Mesenchymal stem cell (in vitro differentiated cells and primary cell): ENCODE measurements around the gene ASB2.

ENCODE experiments used
- DNase-seq: peaks from one replicate; pipeline ENCODE4 v3.0.0-alpha.2; 2013
- H2AFZ ChIP-seq: one replicate; pipeline ENCODE4 v1.6.1; 2013; ENCODE audit warnings: low read depth, mild to moderate bottlenecking, control low read depth, inconsistent platforms, low read length, moderate library complexity
- H2AK5ac ChIP-seq: 2 replicates; pipeline ENCODE4 v1.6.1; 2013; ENCODE audit warnings: low read length, moderate library complexity, mild to moderate bottlenecking, inconsistent platforms; ENCODE audit not compliant: severe bottlenecking
- H2BK120ac ChIP-seq: one replicate; pipeline ENCODE4 v1.6.1; 2013; ENCODE audit warnings: low read depth, mild to moderate bottlenecking, inconsistent platforms, low read length, moderate library complexity
- H2BK12ac ChIP-seq, 2 experiments: one replicate each; pipeline ENCODE4 v1.6.1; 2013; ENCODE audit warnings: inconsistent platforms in 2 of 2, low read length in 2 of 2, mild to moderate bottlenecking in 2 of 2, moderate library complexity in 2 of 2, control low read depth in 1 of 2
- H2BK15ac ChIP-seq: one replicate; pipeline ENCODE4 v1.6.1; 2013; ENCODE audit warnings: mild to moderate bottlenecking, low read depth, inconsistent platforms; ENCODE audit not compliant: poor library complexity, severe bottlenecking
- H2BK5ac ChIP-seq: 2 replicates; pipeline ENCODE4 v1.6.1; 2013; ENCODE audit warnings: low read depth, mild to moderate bottlenecking, low read length, control low read depth, inconsistent platforms; ENCODE audit not compliant: poor library complexity, severe bottlenecking
- H3K14ac ChIP-seq, 2 experiments: one replicate each; pipeline ENCODE4 v1.6.1; 2013; ENCODE audit warnings: inconsistent platforms in 2 of 2, low read length in 2 of 2, control low read depth in 1 of 2, mild to moderate bottlenecking in 1 of 2, moderate library complexity in 1 of 2
- H3K18ac ChIP-seq, 2 experiments: one replicate each; pipeline ENCODE4 v1.6.1; 2013; ENCODE audit warnings: inconsistent platforms in 2 of 2, low read length in 2 of 2, control low read depth in 1 of 2, low read depth in 1 of 2, mild to moderate bottlenecking in 1 of 2
- H3K23ac ChIP-seq, 2 experiments: one replicate each; pipeline ENCODE4 v1.6.1; 2013; ENCODE audit warnings: inconsistent platforms in 2 of 2, low read length in 2 of 2, mild to moderate bottlenecking in 2 of 2, moderate library complexity in 2 of 2, control low read depth in 1 of 2
- H3K27ac ChIP-seq: 2 replicates; pipeline ENCODE4 v1.5.1; 2013; ENCODE audit warnings: mild to moderate bottlenecking, moderate library complexity, low read length, control low read depth, inconsistent platforms; ENCODE audit not compliant: poor library complexity, severe bottlenecking
- H3K27me3 ChIP-seq, 2 experiments: 2 replicates each; pipeline versions ENCODE4 v1.6.1 to v1.7.0; 2013; ENCODE audit warnings: low read length in 2 of 2, mild to moderate bottlenecking in 2 of 2, moderate library complexity in 2 of 2, control low read depth in 1 of 2, inconsistent platforms in 1 of 2; ENCODE audit not compliant: control insufficient read depth in 1 of 2, insufficient read depth in 1 of 2
- H3K36me3 ChIP-seq, 2 experiments: 2 replicates each; pipeline versions ENCODE4 v1.6.1 to v1.7.0; 2013; ENCODE audit warnings: low read length in 2 of 2, control low read depth in 1 of 2, inconsistent platforms in 1 of 2, low read depth in 1 of 2, mild to moderate bottlenecking in 1 of 2; ENCODE audit not compliant: insufficient read depth in 2 of 2, control insufficient read depth in 1 of 2
- H3K4ac ChIP-seq, 2 experiments: one replicate each; pipeline ENCODE4 v1.6.1; 2013; ENCODE audit warnings: inconsistent platforms in 2 of 2, low read length in 2 of 2, mild to moderate bottlenecking in 2 of 2, moderate library complexity in 2 of 2, control low read depth in 1 of 2, low read depth in 1 of 2
- H3K4me1 ChIP-seq: 2 replicates; pipeline ENCODE4 v1.6.1; 2013; ENCODE audit warnings: low read depth, low read length, control low read depth; ENCODE audit not compliant: control insufficient read depth, insufficient read depth
- H3K4me2 ChIP-seq: 2 replicates; pipeline ENCODE4 v1.6.1; 2013; ENCODE audit warnings: low read length, mild to moderate bottlenecking, inconsistent platforms; ENCODE audit not compliant: poor library complexity, severe bottlenecking
- H3K4me3 ChIP-seq, 2 experiments: 2 replicates each; pipeline versions ENCODE4 v1.5.1 to v1.7.0; 2013; ENCODE audit warnings: low read length in 2 of 2, mild to moderate bottlenecking in 2 of 2, control low read depth in 1 of 2, low read depth in 1 of 2; ENCODE audit not compliant: insufficient read depth in 1 of 2
- H3K79me1 ChIP-seq: replicated peaks from 2 replicates; pipeline ENCODE4 v1.6.1; 2013; ENCODE audit warnings: mild to moderate bottlenecking, control low read depth, low read length, inconsistent platforms; ENCODE audit not compliant: poor library complexity, severe bottlenecking
- H3K9ac ChIP-seq: 2 replicates; pipeline ENCODE4 v1.7.0; 2013; ENCODE audit warnings: mild to moderate bottlenecking, low read length, moderate library complexity
- H3K9me3 ChIP-seq: 2 replicates; pipeline ENCODE4 v1.7.0; 2013; ENCODE audit warnings: mild to moderate bottlenecking, low read length; ENCODE audit not compliant: control insufficient read depth
- H4K8ac ChIP-seq: one replicate; pipeline ENCODE4 v1.6.1; 2013; ENCODE audit warnings: inconsistent platforms, mild to moderate bottlenecking, low read length, moderate library complexity
- H4K91ac ChIP-seq: one replicate; pipeline ENCODE4 v1.6.1; 2013; ENCODE audit warnings: mild to moderate bottlenecking, low read length, inconsistent platforms
- WGBS: methylation state at CpG from one replicate; pipeline ENCODE4 v1.1.7; 2013; ENCODE audit warnings: mixed read lengths; 5-methylcytosine and 5-hydroxymethylcytosine counted together

ASB2 gene

GRCh38 chr14:93927800-93928145 lies 48.6 kb downstream of the ASB2 start:
- Histone ChIP-seq H3K4me3 (no peak overlapping the region), H3K4me1 (no peaks in the 10 kb centered on the region), H3K23ac (no peak overlapping the region), H2BK15ac (no peak overlapping the region), H2BK12ac (no peak overlapping the region), H2BK120ac (no peak overlapping the region), H3K14ac (no peak overlapping the region), H3K27me3 (peaks cover 38% of the 10 kb centered on the region in 2 experiments), H3K4me2 (no peak overlapping the region), H2AK5ac (no peak overlapping the region), H4K8ac (no peak overlapping the region), H3K36me3 (no peaks in the 10 kb centered on the region), H4K91ac (no peak overlapping the region), H3K9me3 (no peaks in the 10 kb centered on the region), H2BK5ac (no peak overlapping the region), H3K4ac (no peak overlapping the region), H3K9ac (no peak overlapping the region), H3K18ac (no peak overlapping the region), H3K79me1 (no peaks in the 10 kb centered on the region), H3K27ac (no peak overlapping the region), H2AFZ (no peak overlapping the region)
- DNase-seq, result no peak
- 81% methylated on average over 3 of the region's 6 CpGs for WGBS

DNA sequence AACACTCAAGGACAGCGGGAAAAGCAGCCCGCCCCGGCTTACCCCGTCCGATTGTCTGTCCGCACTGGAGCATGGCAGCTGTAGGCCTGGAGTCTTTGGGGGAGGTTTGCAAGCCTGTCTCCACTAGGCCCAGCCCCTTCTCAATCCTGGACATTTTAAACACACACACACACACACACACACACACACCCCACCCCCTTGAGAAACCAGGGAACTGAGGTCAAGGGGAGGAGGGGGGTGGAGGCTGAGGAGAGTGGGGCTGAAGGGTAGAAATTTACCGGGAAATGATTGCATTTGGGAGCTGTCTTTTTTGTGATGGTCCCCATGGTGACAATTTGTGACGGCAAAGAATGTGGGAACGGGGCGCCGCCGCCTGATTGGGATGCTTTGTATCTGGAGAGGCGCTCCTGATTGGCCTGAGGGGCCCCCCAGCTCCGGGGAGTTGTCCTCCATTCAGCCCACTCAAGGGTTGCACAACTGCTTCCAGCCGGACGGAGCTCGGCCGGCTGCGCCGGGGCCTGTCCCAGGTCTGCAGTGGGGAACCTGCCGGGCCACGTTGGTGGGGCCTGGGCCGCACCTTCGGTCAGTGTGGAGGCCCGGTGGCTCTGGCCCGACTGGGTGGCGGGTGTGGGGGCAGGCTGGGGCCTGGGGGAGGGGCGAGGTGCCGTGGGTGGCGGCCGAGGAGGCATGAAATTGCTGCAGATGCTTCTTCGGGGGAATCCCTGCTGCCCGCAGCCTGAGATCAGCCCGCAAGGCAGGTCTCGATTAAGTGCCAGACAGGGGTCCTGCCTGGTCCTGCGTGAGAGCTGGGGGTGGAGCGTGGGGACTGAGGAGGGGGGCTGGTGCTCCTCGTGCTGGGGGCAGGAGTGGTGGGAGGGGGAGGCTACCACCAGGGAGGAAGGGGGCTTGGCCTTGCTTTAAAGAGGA lies 49.2 kb downstream of the ASB2 start, which contains the start of gene FAM181A:
FAM181A (plus strand) TSS at position 472 of the 927 bp plus-strand sequence. CDS start 942 bp downstream, outside the sequence.
- no peak within 1 kb of the TSS for H3K4me2 ChIP-seq
- H3K9me3 ChIP-seq, result no peaks in the 10 kb centered on the region
- no peak within 1 kb of the TSS for H2BK12ac ChIP-seq
- H3K27ac ChIP-seq, result no peak within 1 kb of the TSS
- 83% methylated on average over 32 of the region's 38 CpGs for WGBS
- no peak within 1 kb of the TSS for H3K23ac ChIP-seq
- no peak for DNase-seq
- no peak within 1 kb of the TSS for H2AFZ ChIP-seq
- H2BK120ac ChIP-seq, result no peak within 1 kb of the TSS
- peaks cover 36 to 38% of the 10 kb centered on the region in 2 experiments for H3K27me3 ChIP-seq
- H3K14ac ChIP-seq, result no peak within 1 kb of the TSS
- no peak within 1 kb of the TSS for H3K18ac ChIP-seq
- no peak within 1 kb of the TSS for H4K91ac ChIP-seq
- no peaks in the 10 kb centered on the region for H3K4me1 ChIP-seq
- H3K4ac ChIP-seq, result no peak within 1 kb of the TSS
- H3K4me3 ChIP-seq, result no peak within 1 kb of the TSS
- no peak within 1 kb of the TSS for H2BK15ac ChIP-seq
- H3K36me3 ChIP-seq, result no peaks in the 10 kb centered on the region
- H4K8ac ChIP-seq, result no peak within 1 kb of the TSS
- no peak within 1 kb of the TSS for H3K9ac ChIP-seq
- no peak within 1 kb of the TSS for H2AK5ac ChIP-seq
- no peaks in the 10 kb centered on the region for H3K79me1 ChIP-seq
- H2BK5ac ChIP-seq, result no peak within 1 kb of the TSS

- Histone ChIP-seq H2AK5ac (no peak overlapping the region), H2BK12ac (no peak overlapping the region), H3K4me2 (no peak overlapping the region), H2BK120ac (no peak overlapping the region), H3K9me3 (no peaks in the 10 kb centered on the region), H3K27ac (no peak overlapping the region), H3K79me1 (no peaks in the 10 kb centered on the region), H3K23ac (no peak overlapping the region), H4K8ac (no peak overlapping the region), H2BK15ac (no peak overlapping the region), H3K27me3 (peaks cover 32 to 34% of the 10 kb centered on the region in 2 experiments), H4K91ac (no peak overlapping the region), H3K4ac (no peak overlapping the region), H3K4me1 (no peaks in the 10 kb centered on the region), H3K9ac (no peak overlapping the region), H2AFZ (no peak overlapping the region), H3K18ac (no peak overlapping the region), H3K36me3 (no peaks in the 10 kb centered on the region), H2BK5ac (no peak overlapping the region), H3K4me3 (no peak overlapping the region), H3K14ac (no peak overlapping the region)
- WGBS, result 86% methylated on average over 20 of the region's 21 CpGs
- DNase-seq, result no peak
Measured at GRCh38 chr14:93926245-93926872, 50.0 kb downstream of the ASB2 start.

DNA sequence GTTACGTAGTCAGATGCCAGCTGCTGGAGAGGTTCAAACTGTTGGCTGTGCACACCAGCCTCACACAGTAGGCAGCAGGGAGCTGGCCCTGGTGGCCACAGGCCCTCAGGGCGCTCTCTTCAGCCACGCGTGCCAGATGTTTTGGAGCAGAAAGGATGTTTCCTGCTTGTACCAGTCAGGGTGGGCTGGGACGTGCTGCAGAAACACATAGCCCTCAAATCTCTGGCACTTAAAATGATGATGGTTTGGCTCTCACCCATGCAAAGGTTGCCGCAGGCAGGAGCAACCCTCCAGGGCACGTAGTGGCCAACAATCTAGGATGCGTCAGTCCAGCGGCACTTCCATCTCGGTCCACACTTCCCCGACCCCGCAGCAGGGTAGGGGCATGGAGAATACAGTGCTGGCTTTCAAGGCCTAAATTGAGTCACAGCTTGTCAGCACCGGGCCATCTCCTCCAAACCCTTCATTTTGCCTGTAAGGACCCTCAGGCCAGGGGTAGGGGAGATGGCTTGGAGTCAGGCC lies 50.9 kb downstream of the ASB2 start:
- H3K4me2 ChIP-seq, result no peak overlapping the region
- no peak overlapping the region for H2BK15ac ChIP-seq
- no peaks in the 10 kb centered on the region for H3K4me1 ChIP-seq
- H4K91ac ChIP-seq, result no peak overlapping the region
- H3K36me3 ChIP-seq, result no peaks in the 10 kb centered on the region
- H3K23ac ChIP-seq, result no peak overlapping the region
- H3K9me3 ChIP-seq, result no peaks in the 10 kb centered on the region
- no peak overlapping the region for H3K4me3 ChIP-seq
- H4K8ac ChIP-seq, result no peak overlapping the region
- H3K79me1 ChIP-seq, result no peaks in the 10 kb centered on the region
- no peak overlapping the region for H2BK12ac ChIP-seq
- H3K18ac ChIP-seq, result no peak overlapping the region
- H2AK5ac ChIP-seq, result no peak overlapping the region
- no peak for DNase-seq
- H3K4ac ChIP-seq, result no peak overlapping the region
- 81% methylated on average over 10 of the region's 13 CpGs for WGBS
- H2AFZ ChIP-seq, result no peak overlapping the region
- H3K27me3 ChIP-seq, result peaks cover 24 to 26% of the 10 kb centered on the region in 2 experiments
- H3K14ac ChIP-seq, result no peak overlapping the region
- no peak overlapping the region for H3K27ac ChIP-seq
- H3K9ac ChIP-seq, result no peak overlapping the region
- no peak overlapping the region for H2BK5ac ChIP-seq
- no peak overlapping the region for H2BK120ac ChIP-seq
